ENCODE data around the gene DDOST. TPM values are rescaled to one million over a fixed set of nuclear protein-coding genes. Genes with fewer than 3 reads are reported as not detected.
A peak's percentile ranks its signal among the peaks of the same experiment; 100 is the strongest.

Gene DDOST
- total RNA-seq: 100 to 1,000 TPM in 4 of 6 donors, 10 to 100 TPM in 2; 54.5 to 212 (median 141) TPM

GRCh38 chr1:20661207-20662109, at the start of gene DDOST:
Gene DDOST (minus strand): TSS chr1:20661369. CDS start chr1:20661350, 19 bp downstream.
- H3K4me3 ChIP-seq: peak within 1 kb of the TSS; percentile 75 to 92 (median 76)
- WGBS, 2 donors: 3 to 10% methylated on average over 2 to 33 of the region's 58 CpGs
- peak within 1 kb of the TSS; percentile 75 to 88 (median 78) for H3K27ac ChIP-seq
- H3K4me1 ChIP-seq: peaks cover 14 to 28% (median 19%) of the 10 kb centered on the region in 4 donors
- peaks cover 0 to 20% (median 12%) of the 10 kb centered on the region in 4 donors for H3K36me3 ChIP-seq
- no peaks in the 10 kb centered on the region for H3K27me3 ChIP-seq
- ATAC-seq (ENCODE audit: low FRiP score in 2 of 2) (peak; percentile 98 to 99), DNase-seq (peak; percentile 97)
- TF ChIP-seq POLR2A (IDR thresholded peaks at IDR 0.05): peak in 1 of 4 donors; percentile 61
- no peak for TF ChIP-seq EP300 (IDR thresholded peaks at IDR 0.05)
- TF ChIP-seq CTCF (IDR thresholded peaks at IDR 0.05): peak in 5 of 6 experiments; percentile 36 to 82 (median 49)
- peak; percentile 65 to 67 for TF ChIP-seq POLR2AphosphoS5 (IDR thresholded peaks at IDR 0.05)
- H3K9me3 ChIP-seq: no peaks in the 10 kb centered on the region

- 62 to 68% methylated on average over 15 to 17 of the region's 18 CpGs for WGBS, 2 donors
- no peak for DNase-seq
These were observed 49.5 kb upstream of the DDOST start for GRCh38 chr1:20710469-20711284.

GRCh38 chr1:20709868-20710267, 48.7 kb upstream of the DDOST start:
- H3K4me3 ChIP-seq: no peak overlapping the region
- 97 to 100% methylated on average over 1 to 3 of the region's 3 CpGs for WGBS, 2 donors
- no peaks in the 10 kb centered on the region for H3K27me3 ChIP-seq
- no peak for ATAC-seq (ENCODE audit: low FRiP score in 2 of 2)
- TF ChIP-seq CTCF (IDR thresholded peaks at IDR 0.05): no peak
- TF ChIP-seq POLR2AphosphoS5 (IDR thresholded peaks at IDR 0.05): no peak
- no peak for TF ChIP-seq POLR2A (IDR thresholded peaks at IDR 0.05)
- no peak for TF ChIP-seq EP300 (IDR thresholded peaks at IDR 0.05)
- no peaks in the 10 kb centered on the region for H3K36me3 ChIP-seq
- H3K4me1 ChIP-seq: no peaks in the 10 kb centered on the region
- DNase-seq: no peak
- no peak overlapping the region for H3K27ac ChIP-seq
- no peaks in the 10 kb centered on the region for H3K9me3 ChIP-seq

More at GRCh38 chr1:20710469-20711284, 49.5 kb upstream of the DDOST start:
- ATAC-seq (ENCODE audit: low FRiP score in 2 of 2): no peak
- TF ChIP-seq CTCF (IDR thresholded peaks at IDR 0.05) (no peak), POLR2A (IDR thresholded peaks at IDR 0.05) (no peak), EP300 (IDR thresholded peaks at IDR 0.05) (no peak), POLR2AphosphoS5 (IDR thresholded peaks at IDR 0.05) (no peak)
- no peaks in the 10 kb centered on the region for H3K36me3 ChIP-seq
- no peaks in the 10 kb centered on the region for H3K9me3 ChIP-seq
- H3K4me3 ChIP-seq: no peak overlapping the region
- H3K27me3 ChIP-seq: no peaks in the 10 kb centered on the region
- H3K27ac ChIP-seq: no peak overlapping the region
- H3K4me1 ChIP-seq: no peaks in the 10 kb centered on the region

GRCh38 chr1:20708891-20709290, 47.7 kb upstream of the DDOST start:
- TF ChIP-seq POLR2A (IDR thresholded peaks at IDR 0.05) (no peak), POLR2AphosphoS5 (IDR thresholded peaks at IDR 0.05) (no peak), CTCF (IDR thresholded peaks at IDR 0.05) (no peak), EP300 (IDR thresholded peaks at IDR 0.05) (no peak)
- 78 to 90% methylated on average over 5 of the region's 5 CpGs for WGBS, 2 donors
- no peak overlapping the region for H3K27ac ChIP-seq
- ATAC-seq (ENCODE audit: low FRiP score in 2 of 2) (no peak), DNase-seq (no peak)
- no peaks in the 10 kb centered on the region for H3K9me3 ChIP-seq
- H3K27me3 ChIP-seq: no peaks in the 10 kb centered on the region
- H3K4me1 ChIP-seq: no peaks in the 10 kb centered on the region
- no peaks in the 10 kb centered on the region for H3K36me3 ChIP-seq
- no peak overlapping the region for H3K4me3 ChIP-seq
